GM23338 (cell line): ENCODE measurements around the gene ZBTB24. TPM values are rescaled to one million over a fixed set of nuclear protein-coding genes. Genes with fewer than 3 reads are reported as not detected.
A peak's percentile ranks its signal among the peaks of the same experiment; 100 is the strongest.

Source experiments
- ATAC-seq: fragments of 200-7000 bp; cut with Tn5 transposase; 3 replicates; pipeline ENCODE4 v1.9.1; 2020
- DNase-seq: peaks from one replicate; pipeline ENCODE4 v3.0.0-alpha.2; 2015; ENCODE audit warnings: low spot score
- H2AFZ ChIP-seq: fragments of 200-600 bp; sonication (generic); 2 replicates; pipeline ENCODE4 v1.8.0; 2016; ENCODE audit warnings: antibody characterized with exemption, mild to moderate bottlenecking, moderate library complexity
- H3F3A ChIP-seq: fragments of 200-600 bp; sonication (generic); replicated peaks from 2 replicates; pipeline ENCODE4 v1.8.0; 2017; ENCODE audit warnings: antibody characterized with exemption, mixed run types, low read depth
- H3K27ac ChIP-seq: fragments of 200-600 bp; sonication (generic); 2 replicates; pipeline ENCODE4 v1.6.1; 2016; ENCODE audit warnings: low read depth
- H3K27me3 ChIP-seq: fragments of 200-600 bp; sonication (generic); 2 replicates; pipeline ENCODE4 v1.8.0; 2016; ENCODE audit warnings: mild to moderate bottlenecking, mixed run types, moderate library complexity; ENCODE audit not compliant: insufficient read depth
- H3K36me3 ChIP-seq: fragments of 200-600 bp; sonication (generic); 2 replicates; pipeline ENCODE4 v1.8.0; 2016; ENCODE audit warnings: mild to moderate bottlenecking; ENCODE audit not compliant: insufficient read depth
- H3K4me1 ChIP-seq: fragments of 200-600 bp; sonication (generic); 2 replicates; pipeline ENCODE4 v1.8.0; 2016; ENCODE audit warnings: mild to moderate bottlenecking, moderate library complexity; ENCODE audit not compliant: insufficient read depth
- H3K4me2 ChIP-seq: fragments of 200-600 bp; sonication (generic); 2 replicates; pipeline ENCODE4 v1.7.1; 2017; ENCODE audit warnings: mixed run types
- H3K4me3 ChIP-seq: fragments of 200-600 bp; sonication (generic); 2 replicates; pipeline ENCODE4 v1.6.1; 2016; ENCODE audit warnings: mixed run types
- H3K79me2 ChIP-seq: fragments of 200-600 bp; sonication (generic); replicated peaks from 2 replicates; pipeline ENCODE4 v1.8.0; 2017; ENCODE audit warnings: mild to moderate bottlenecking; ENCODE audit not compliant: insufficient read depth
- H3K9me2 ChIP-seq: fragments of 200-600 bp; sonication (generic); 2 replicates; pipeline ENCODE4 v1.8.0; 2017; ENCODE audit not compliant: insufficient read depth
- H4K20me1 ChIP-seq: fragments of 200-600 bp; sonication (generic); replicated peaks from 2 replicates; pipeline ENCODE4 v1.8.0; 2017; ENCODE audit warnings: mild to moderate bottlenecking; ENCODE audit not compliant: insufficient read depth
- H3K27ac Mint-ChIP-seq: 2 replicates; pipeline ENCODE4 v1.8.0; 2020; ENCODE audit warnings: inconsistent platforms, mild to moderate bottlenecking, moderate library complexity, mixed read lengths
- H3K27me3 Mint-ChIP-seq: 3 replicates; pipeline ENCODE4 v1.8.0; 2022; ENCODE audit warnings: low read depth, mild to moderate bottlenecking, moderate library complexity, mixed read lengths, inconsistent platforms; ENCODE audit not compliant: insufficient read depth, poor library complexity
- H3K36me3 Mint-ChIP-seq: 3 replicates; pipeline ENCODE4 v1.8.0; 2021; ENCODE audit warnings: low read depth, mild to moderate bottlenecking, inconsistent platforms, moderate library complexity, mixed read lengths
- H3K4me1 Mint-ChIP-seq: 3 replicates; pipeline ENCODE4 v1.8.0; 2020; ENCODE audit warnings: mild to moderate bottlenecking, inconsistent platforms, mixed read lengths
- H3K4me3 Mint-ChIP-seq: 3 replicates; pipeline ENCODE4 v1.8.0; 2021; ENCODE audit warnings: moderate library complexity, mild to moderate bottlenecking, inconsistent platforms, mixed read lengths
- H3K9me3 Mint-ChIP-seq: 3 replicates; pipeline ENCODE4 v1.8.0; 2020; ENCODE audit warnings: moderate library complexity, mild to moderate bottlenecking, inconsistent platforms, mixed read lengths
- CREB1 ChIP-seq: fragments of 250-450 bp; sonication (Bioruptor Pico); IDR thresholded peaks from 2 replicates; pipeline ENCODE4 v1.5.0; 2020; ENCODE audit warnings: low read depth, mild to moderate bottlenecking, moderate library complexity
- ETS1 ChIP-seq: IDR thresholded peaks from 2 replicates; pipeline ENCODE4 v1.6.1; 2016; ENCODE audit warnings: antibody characterized with exemption
- EZH2phosphoT487 ChIP-seq: fragments of 200-600 bp; sonication (generic); IDR thresholded peaks from one replicate; pipeline ENCODE4 v1.8.1; 2018; ENCODE audit warnings: antibody characterized with exemption; ENCODE audit not compliant: unreplicated experiment
- JUNB ChIP-seq: IDR thresholded peaks from one replicate; pipeline ENCODE4 v1.6.1; 2016; ENCODE audit warnings: antibody characterized with exemption; ENCODE audit not compliant: unreplicated experiment
- POLR2AphosphoS5 ChIP-seq: IDR thresholded peaks from 2 replicates; pipeline ENCODE4 v1.6.1; 2016; ENCODE audit warnings: antibody characterized with exemption, low read depth
- REST ChIP-seq: IDR thresholded peaks from one replicate; pipeline ENCODE4 v1.6.1; 2018; ENCODE audit warnings: antibody characterized with exemption; ENCODE audit not compliant: unreplicated experiment
- STAT1 ChIP-seq: IDR thresholded peaks from one replicate; pipeline ENCODE4 v1.6.1; 2016; ENCODE audit warnings: antibody characterized with exemption; ENCODE audit not compliant: unreplicated experiment
- ZNF331 ChIP-seq: fragments of 250-450 bp; sonication (Bioruptor Pico); IDR thresholded peaks from 2 replicates; pipeline ENCODE4 v1.5.0; 2020; ENCODE audit warnings: low read depth, mild to moderate bottlenecking, moderate library complexity
- ZNF462 ChIP-seq: fragments of 250-450 bp; sonication (Bioruptor Pico); IDR thresholded peaks from 2 replicates; pipeline ENCODE4 v1.5.0; 2020; ENCODE audit warnings: mild to moderate bottlenecking, moderate library complexity
- polyA plus RNA-seq: library from polyadenylated mRNA; unstranded; fragments of >200 nt; fragmentation: Nextera tagmentation; extraction: Ambion mirVana; gene quantifications from 2 replicates; pipeline ENCODE4 v1.2.1, GENCODE V29; 2016
- total RNA-seq: library from RNA; depleted of rRNA; stranded (reverse); fragments of >200 nt; shearing (Covaris generic); gene quantifications from 2 replicates; pipeline ENCODE4 v1.2.3, GENCODE V29; 2014

The ZBTB24 gene
- total and polyA plus RNA-seq, 2 experiments from 2014 or later, result 7.9 to 22.0 TPM

GRCh38 chr6:109493865-109494264, 10.8 kb upstream of the ZBTB24 start:
- no peaks in the 10 kb centered on the region for H3K9me3 Mint-ChIP-seq
- Histone ChIP-seq H3K4me3 (no peak overlapping the region), H3F3A (no peaks in the 10 kb centered on the region), H3K27me3 (no peaks in the 10 kb centered on the region), H3K27ac (no peak overlapping the region), H4K20me1 (no peaks in the 10 kb centered on the region), H3K79me2 (no peaks in the 10 kb centered on the region), H3K4me1 (peaks cover 40% of the 10 kb centered on the region), H3K4me2 (peak overlapping the region; percentile 71), H2AFZ (no peak overlapping the region), H3K36me3 (no peaks in the 10 kb centered on the region), H3K9me2 (0 out of 2 replicates have a peak, but pooled peaks cover 3% of the 10 kb centered on the region)
- ATAC-seq (no peak), DNase-seq (no peak)
- H3K4me3 Mint-ChIP-seq, result no peak overlapping the region
- peaks cover 65% of the 10 kb centered on the region for H3K4me1 Mint-ChIP-seq
- TF ChIP-seq EZH2phosphoT487, result no peak
- TF ChIP-seq ZNF331 (CRISPR knock-in tag), result no peak
- no peak for TF ChIP-seq JUNB
- TF ChIP-seq ETS1, result no peak
- TF ChIP-seq POLR2AphosphoS5, result no peak
- TF ChIP-seq CREB1 (CRISPR knock-in tag), result no peak
- TF ChIP-seq ZNF462 (CRISPR knock-in tag), result no peak
- TF ChIP-seq STAT1, result no peak
- no peak for TF ChIP-seq REST
- H3K36me3 Mint-ChIP-seq, result no peaks in the 10 kb centered on the region
- H3K27ac Mint-ChIP-seq, result no peak overlapping the region
- H3K27me3 Mint-ChIP-seq, result peaks cover 5% of the 10 kb centered on the region
